ENCODE data around the gene FAM89A. TPM values are rescaled to one million over a fixed set of nuclear protein-coding genes. Genes with fewer than 3 reads are reported as not detected.

FAM89A gene
- total RNA-seq, 1 donor from 2014 or later, result 5.2 TPM

DNA sequence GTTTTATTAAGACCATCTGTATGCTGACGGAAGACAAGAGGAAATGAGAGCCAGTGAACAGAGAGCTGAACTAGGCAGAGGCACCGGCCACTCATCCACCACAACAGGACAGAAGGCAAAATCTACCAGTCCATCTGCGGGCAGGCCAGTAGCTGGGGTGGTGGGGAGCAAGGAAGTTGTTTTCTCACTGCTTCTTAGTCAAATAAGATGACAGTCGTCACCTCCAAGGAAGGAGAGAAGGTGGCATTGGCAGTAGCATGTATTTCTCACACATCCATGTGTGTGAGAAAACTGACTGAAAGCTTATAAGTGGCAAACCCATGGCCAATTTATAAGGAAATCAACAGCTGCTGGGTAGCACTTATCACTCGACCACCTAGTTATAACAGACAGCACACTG, 69.6 kb downstream of the FAM89A start:
- Mint-ChIP-seq H3K9me3 (no peaks in the 10 kb centered on the region), H3K36me3 (ENCODE audit: low read depth) (peaks cover 11% of the 10 kb centered on the region), H3K27me3 (no peaks in the 10 kb centered on the region), H3K27ac (peak overlapping the region; percentile 69), H3K4me1 (peaks cover 50% of the 10 kb centered on the region), H3K4me3 (no peak overlapping the region)
- TF ChIP-seq, protein P1, sequence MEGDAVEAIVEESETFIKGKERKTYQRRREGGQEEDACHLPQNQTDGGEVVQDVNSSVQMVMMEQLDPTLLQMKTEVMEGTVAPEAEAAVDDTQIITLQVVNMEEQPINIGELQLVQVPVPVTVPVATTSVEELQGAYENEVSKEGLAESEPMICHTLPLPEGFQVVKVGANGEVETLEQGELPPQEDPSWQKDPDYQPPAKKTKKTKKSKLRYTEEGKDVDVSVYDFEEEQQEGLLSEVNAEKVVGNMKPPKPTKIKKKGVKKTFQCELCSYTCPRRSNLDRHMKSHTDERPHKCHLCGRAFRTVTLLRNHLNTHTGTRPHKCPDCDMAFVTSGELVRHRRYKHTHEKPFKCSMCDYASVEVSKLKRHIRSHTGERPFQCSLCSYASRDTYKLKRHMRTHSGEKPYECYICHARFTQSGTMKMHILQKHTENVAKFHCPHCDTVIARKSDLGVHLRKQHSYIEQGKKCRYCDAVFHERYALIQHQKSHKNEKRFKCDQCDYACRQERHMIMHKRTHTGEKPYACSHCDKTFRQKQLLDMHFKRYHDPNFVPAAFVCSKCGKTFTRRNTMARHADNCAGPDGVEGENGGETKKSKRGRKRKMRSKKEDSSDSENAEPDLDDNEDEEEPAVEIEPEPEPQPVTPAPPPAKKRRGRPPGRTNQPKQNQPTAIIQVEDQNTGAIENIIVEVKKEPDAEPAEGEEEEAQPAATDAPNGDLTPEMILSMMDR (IDR thresholded peaks at IDR 0.05), result no peak
- ATAC-seq (ENCODE audit: low read depth) (no peak), DNase-seq (no peak)
- intact Hi-C loops (cut with micrococcal nuclease), result no loop called here
- ChIA-PET POLR2A (interaction anchor here (0.8 kb wide), 1 partner anchor 8 kb away, joined by 4 read pairs; the partner anchor contains the start of genes ARV1 and TTC13), CTCF (no interaction called here)

Other genes starting within 250 kb of the FAM89A start
- gene C1orf198, start 171.7 kb downstream of the FAM89A start, total RNA-seq, result 3.5 and 3.9 TPM in 2 replicates
- 30.9 and 35.4 TPM in 2 replicates for gene TTC13, start 61.4 kb downstream of the FAM89A start, total RNA-seq
- 13.1 and 13.7 TPM in 2 replicates for gene ARV1, start 61.2 kb downstream of the FAM89A start, total RNA-seq
- not detected in 2 replicates for gene TRIM67, start 121.8 kb upstream of the FAM89A start, total RNA-seq
- 45.7 and 47.4 TPM in 2 replicates for gene GNPAT, start 201.0 kb upstream of the FAM89A start, total RNA-seq